K562 (cell line): ENCODE measurements around the gene GAD1. TPM values are rescaled to one million over a fixed set of nuclear protein-coding genes. Genes with fewer than 3 reads are reported as not detected.

Experiments used
- ATAC-seq: fragments of 200-7000 bp; cut with Tn5 transposase; 3 replicates; pipeline ENCODE4 v1.9.1; 2020; ENCODE audit warnings: moderate library complexity
- BruUV-seq: library from RNA; stranded (reverse); fragments of 400-500 nt; replicated peaks from 2 replicates; lab custom pipeline; 2021; lab: Mats Ljungman, UMichigan
- CTCF ChIA-PET: fragments of 300-600 bp; formaldehyde crosslinking; extraction: SDS; loops from one replicate; lab custom pipeline; 2021; ENCODE audit warnings: low intra/inter-chr PET ratio; lab: Yijun Ruan, JAX
- POLR2A ChIA-PET: fragments of 300-600, 350-650 bp; sonication (Branson Sonifier 250); formaldehyde crosslinking; extraction: SDS; loops from one replicate; lab custom pipeline; 2021; ENCODE audit warnings: antibody characterized with exemption, inconsistent platforms; lab: Yijun Ruan, JAX
- DNase-seq, 4 experiments: peaks; one replicate each; pipeline versions ENCODE4 v3.0.0 to v3.0.0-alpha.2; 2011 to 2018; ENCODE audit warnings: low spot score in 3 of 4, mixed read lengths in 3 of 4; ENCODE audit errors: extremely low read depth in 1 of 4
- FAIRE-seq: peaks from 2 replicates; lab custom pipeline; 2011; peaks lifted over from hg19 to GRCh38; lab: Jason Lieb, UNC
- H2AFZ ChIP-seq: 2 replicates; pipeline ENCODE4 v1.6.0; 2011; ENCODE audit warnings: low read depth, low read length, control low read depth, inconsistent platforms
- H3K27ac ChIP-seq: fragments of 200-600 bp; 3 replicates; pipeline ENCODE4 v1.8.0; 2011; ENCODE audit warnings: low read depth, mild to moderate bottlenecking, control low read depth, inconsistent platforms, low read length, moderate library complexity, mixed read lengths; ENCODE audit errors: extremely low read depth
- H3K27me3 ChIP-seq, 2 experiments: fragments of 300-600 bp in 1 of 2; 2 replicates in 1 of 2; 3 replicates in 1 of 2; pipeline versions ENCODE4 v1.6.0 to v1.8.0; 2011; ENCODE audit warnings: inconsistent platforms in 2 of 2, low read length in 2 of 2, mild to moderate bottlenecking in 1 of 2, mixed read lengths in 1 of 2, moderate library complexity in 1 of 2; ENCODE audit not compliant: control insufficient read depth in 2 of 2, insufficient read depth in 2 of 2
- H3K36me3 ChIP-seq: fragments of 300-600 bp; 3 replicates; pipeline ENCODE4 v1.8.0; 2011; ENCODE audit warnings: mild to moderate bottlenecking, low read length, inconsistent platforms; ENCODE audit not compliant: control insufficient read depth, insufficient read depth
- H3K4me1 ChIP-seq, 2 experiments: fragments of 200-600 bp in 1 of 2; replicated peaks in 1 of 2; 2 replicates in 1 of 2; 3 replicates in 1 of 2; pipeline versions ENCODE4 v1.5.1 to v1.8.0; 2011; ENCODE audit warnings: inconsistent platforms in 2 of 2, low read length in 2 of 2, mild to moderate bottlenecking in 1 of 2, mixed read lengths in 1 of 2, moderate library complexity in 1 of 2; ENCODE audit not compliant: control insufficient read depth in 2 of 2, insufficient read depth in 2 of 2
- H3K4me2 ChIP-seq: 2 replicates; pipeline ENCODE4 v1.6.1; 2011; ENCODE audit warnings: low read length, control low read depth, inconsistent platforms, mixed read lengths; ENCODE audit not compliant: insufficient read depth
- H3K4me3 ChIP-seq: fragments of 200-600 bp; sonication (generic), shearing (Covaris generic); 2 replicates; pipeline ENCODE4 v1.5.1; 2016; ENCODE audit warnings: control low read depth, inconsistent platforms
- H3K79me2 ChIP-seq: fragments of 200-600 bp; 3 replicates; pipeline ENCODE4 v1.8.0; 2011; ENCODE audit warnings: low read length, inconsistent platforms; ENCODE audit not compliant: control insufficient read depth, insufficient read depth
- H3K9ac ChIP-seq, 2 experiments: 2 replicates each; pipeline versions ENCODE4 v1.6.0 to v1.6.1; 2011; ENCODE audit warnings: low read depth in 2 of 2, low read length in 2 of 2, control low read depth in 1 of 2, inconsistent platforms in 1 of 2, mild to moderate bottlenecking in 1 of 2, mixed read lengths in 1 of 2; ENCODE audit not compliant: insufficient read depth in 1 of 2
- H3K9me1 ChIP-seq: one replicate; pipeline ENCODE4 v1.6.0; 2011; ENCODE audit warnings: inconsistent platforms, mild to moderate bottlenecking, low read length, moderate library complexity; ENCODE audit not compliant: control insufficient read depth, insufficient read depth
- H3K9me3 ChIP-seq: replicated peaks from 2 replicates; pipeline ENCODE4 v1.5.1; 2011; ENCODE audit warnings: low read depth, low read length, inconsistent platforms; ENCODE audit not compliant: control insufficient read depth, insufficient read depth
- H4K20me1 ChIP-seq: replicated peaks from 2 replicates; pipeline ENCODE4 v1.6.1; 2011; ENCODE audit warnings: low read length, inconsistent platforms, mixed read lengths; ENCODE audit not compliant: control insufficient read depth, insufficient read depth
- E2F4 ChIP-seq: sonication (generic); formaldehyde crosslinking; IDR thresholded peaks from 2 replicates; pipeline ENCODE4 v1.8.0; 2022; ENCODE audit warnings: mild to moderate bottlenecking, low read depth, missing genetic modification reagents
- GATA2 ChIP-seq: sonication (generic); formaldehyde crosslinking; IDR thresholded peaks from 2 replicates; pipeline ENCODE4 v1.4.0; 2020; ENCODE audit warnings: mild to moderate bottlenecking, missing genetic modification reagents
- SIRT6 ChIP-seq: IDR thresholded peaks from one replicate; pipeline ENCODE4 v1.6.1; 2012; ENCODE audit warnings: low read depth, mild to moderate bottlenecking, control low read depth, inconsistent platforms, low read length, moderate library complexity
- SMARCA4 ChIP-seq: fragments of 450-650 bp; IDR thresholded peaks from 2 replicates; pipeline ENCODE4 v1.6.1; 2016
- SMC3 ChIP-seq: conservative IDR thresholded peaks from 2 replicates; pipeline ENCODE4 v1.6.1; 2011; ENCODE audit warnings: low read depth, low read length, improper control_type of control experiment; ENCODE audit not compliant: insufficient read depth
- ZNF518B ChIP-seq: fragments of 250-450 bp; sonication (Bioruptor Pico); IDR thresholded peaks from 2 replicates; pipeline ENCODE4 v1.5.0; 2021; ENCODE audit warnings: mild to moderate bottlenecking, moderate library complexity
- in situ Hi-C: fragments of 300-500 bp; cut with MboI; formaldehyde crosslinking; loops from 4 replicates; pipeline ENCODE4 v1.15.0; 2018; ENCODE audit warnings: inconsistent platforms, mixed read lengths
- intact Hi-C: fragments of 100-400 bp; cut with micrococcal nuclease; formaldehyde crosslinking; loops from 2 replicates; pipeline ENCODE4 v1.14.2; 2022
- polyA plus RNA-seq, 8 experiments: library from polyadenylated mRNA; depleted of rRNA in 4 of 8; stranded (reverse) in 5 of 8; unstranded in 3 of 8; fragments of >200 nt; fragmentation: Nextera tagmentation in 2 of 8; fragmentation: Illumina TruSeq in 1 of 8; extraction: Ambion mirVana in 2 of 8; extraction: Trizol in 1 of 8; gene quantifications; 2 replicates each; pipeline versions ENCODE4 v1.2.1 to v1.2.3, GENCODE V29; 2011 to 2014; ENCODE audit warnings: inconsistent platforms in 1 of 8, missing spikeins in 1 of 8
- total RNA-seq, 7 experiments: library from RNA; depleted of rRNA in 6 of 7; stranded (reverse); fragments of >200 nt in 6 of 7; fragmentation: Illumina TruSeq in 2 of 7; extraction: Trizol in 2 of 7; gene quantifications; 2 replicates each; pipeline versions ENCODE4 v1.2.1 to v1.2.3, GENCODE V29; 2011 to 2021; ENCODE audit warnings: low replicate concordance in 1 of 7
- TF ChIP-seq, protein P1 (sequence below), 2 experiments: fragments of 450-650 bp; IDR thresholded peaks; 2 replicates each; pipeline ENCODE4 v1.6.1; 2016; ENCODE audit warnings: mild to moderate bottlenecking in 2 of 2, borderline replicate concordance in 1 of 2, low read depth in 1 of 2, moderate library complexity in 1 of 2
- TF ChIP-seq, protein P2 (sequence below): fragments of 250-450 bp; sonication (Bioruptor Pico); IDR thresholded peaks from 2 replicates; pipeline ENCODE4 v1.5.0; 2021

Gene GAD1
- total and polyA plus RNA-seq, 9 of the 15 experiments (the other 6 are each of a cell fraction or from before 2014, with no cell fraction given) = 2.7 to 29.1 (median 15.7) TPM

DNA sequence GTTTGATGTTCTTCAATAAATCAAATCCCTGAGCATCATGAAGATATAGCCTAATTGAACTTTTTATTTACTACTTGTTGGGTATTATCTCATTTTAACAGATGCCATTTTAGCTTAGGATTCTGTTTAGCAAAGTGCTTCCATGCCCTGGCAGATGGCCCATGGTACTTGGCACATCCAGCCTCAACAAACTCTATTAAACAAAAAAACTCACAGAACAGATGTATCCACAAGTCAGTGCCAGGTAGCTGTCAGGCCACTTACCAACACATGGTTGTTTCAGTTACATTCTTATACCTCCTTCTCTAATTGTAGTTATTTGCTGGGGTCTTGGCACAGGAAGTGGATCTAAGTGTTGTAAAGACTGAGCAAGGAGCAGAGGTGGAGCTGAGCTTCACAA lies 29.6 kb downstream of the GAD1 start:
- Histone ChIP-seq H3K27ac (no peak overlapping the region), H2AFZ (no peak overlapping the region), H3K79me2 (no peaks in the 10 kb centered on the region), H3K4me1 (no peaks in the 10 kb centered on the region), H3K9me3 (no peaks in the 10 kb centered on the region), H3K9ac (no peak overlapping the region), H4K20me1 (no peaks in the 10 kb centered on the region), H3K4me3 (no peak overlapping the region), H3K4me2 (no peak overlapping the region), H3K9me1 (no peaks in the 10 kb centered on the region), H3K36me3 (no peaks in the 10 kb centered on the region), H3K27me3 (no peaks in the 10 kb centered on the region)
- ChIA-PET CTCF (no interaction called here), POLR2A (interaction anchor here (1.6 kb wide), 1 partner anchor 22 kb away, joined by 3 read pairs; no protein-coding TSS in a partner anchor)
- no peak for FAIRE-seq
- DNase-seq = no peak
- no TSS peak for BruUV-seq
- ATAC-seq = no peak
- in situ Hi-C loops = no loop called here
- intact Hi-C loops = no loop called here
- TF ChIP-seq, protein P1, sequence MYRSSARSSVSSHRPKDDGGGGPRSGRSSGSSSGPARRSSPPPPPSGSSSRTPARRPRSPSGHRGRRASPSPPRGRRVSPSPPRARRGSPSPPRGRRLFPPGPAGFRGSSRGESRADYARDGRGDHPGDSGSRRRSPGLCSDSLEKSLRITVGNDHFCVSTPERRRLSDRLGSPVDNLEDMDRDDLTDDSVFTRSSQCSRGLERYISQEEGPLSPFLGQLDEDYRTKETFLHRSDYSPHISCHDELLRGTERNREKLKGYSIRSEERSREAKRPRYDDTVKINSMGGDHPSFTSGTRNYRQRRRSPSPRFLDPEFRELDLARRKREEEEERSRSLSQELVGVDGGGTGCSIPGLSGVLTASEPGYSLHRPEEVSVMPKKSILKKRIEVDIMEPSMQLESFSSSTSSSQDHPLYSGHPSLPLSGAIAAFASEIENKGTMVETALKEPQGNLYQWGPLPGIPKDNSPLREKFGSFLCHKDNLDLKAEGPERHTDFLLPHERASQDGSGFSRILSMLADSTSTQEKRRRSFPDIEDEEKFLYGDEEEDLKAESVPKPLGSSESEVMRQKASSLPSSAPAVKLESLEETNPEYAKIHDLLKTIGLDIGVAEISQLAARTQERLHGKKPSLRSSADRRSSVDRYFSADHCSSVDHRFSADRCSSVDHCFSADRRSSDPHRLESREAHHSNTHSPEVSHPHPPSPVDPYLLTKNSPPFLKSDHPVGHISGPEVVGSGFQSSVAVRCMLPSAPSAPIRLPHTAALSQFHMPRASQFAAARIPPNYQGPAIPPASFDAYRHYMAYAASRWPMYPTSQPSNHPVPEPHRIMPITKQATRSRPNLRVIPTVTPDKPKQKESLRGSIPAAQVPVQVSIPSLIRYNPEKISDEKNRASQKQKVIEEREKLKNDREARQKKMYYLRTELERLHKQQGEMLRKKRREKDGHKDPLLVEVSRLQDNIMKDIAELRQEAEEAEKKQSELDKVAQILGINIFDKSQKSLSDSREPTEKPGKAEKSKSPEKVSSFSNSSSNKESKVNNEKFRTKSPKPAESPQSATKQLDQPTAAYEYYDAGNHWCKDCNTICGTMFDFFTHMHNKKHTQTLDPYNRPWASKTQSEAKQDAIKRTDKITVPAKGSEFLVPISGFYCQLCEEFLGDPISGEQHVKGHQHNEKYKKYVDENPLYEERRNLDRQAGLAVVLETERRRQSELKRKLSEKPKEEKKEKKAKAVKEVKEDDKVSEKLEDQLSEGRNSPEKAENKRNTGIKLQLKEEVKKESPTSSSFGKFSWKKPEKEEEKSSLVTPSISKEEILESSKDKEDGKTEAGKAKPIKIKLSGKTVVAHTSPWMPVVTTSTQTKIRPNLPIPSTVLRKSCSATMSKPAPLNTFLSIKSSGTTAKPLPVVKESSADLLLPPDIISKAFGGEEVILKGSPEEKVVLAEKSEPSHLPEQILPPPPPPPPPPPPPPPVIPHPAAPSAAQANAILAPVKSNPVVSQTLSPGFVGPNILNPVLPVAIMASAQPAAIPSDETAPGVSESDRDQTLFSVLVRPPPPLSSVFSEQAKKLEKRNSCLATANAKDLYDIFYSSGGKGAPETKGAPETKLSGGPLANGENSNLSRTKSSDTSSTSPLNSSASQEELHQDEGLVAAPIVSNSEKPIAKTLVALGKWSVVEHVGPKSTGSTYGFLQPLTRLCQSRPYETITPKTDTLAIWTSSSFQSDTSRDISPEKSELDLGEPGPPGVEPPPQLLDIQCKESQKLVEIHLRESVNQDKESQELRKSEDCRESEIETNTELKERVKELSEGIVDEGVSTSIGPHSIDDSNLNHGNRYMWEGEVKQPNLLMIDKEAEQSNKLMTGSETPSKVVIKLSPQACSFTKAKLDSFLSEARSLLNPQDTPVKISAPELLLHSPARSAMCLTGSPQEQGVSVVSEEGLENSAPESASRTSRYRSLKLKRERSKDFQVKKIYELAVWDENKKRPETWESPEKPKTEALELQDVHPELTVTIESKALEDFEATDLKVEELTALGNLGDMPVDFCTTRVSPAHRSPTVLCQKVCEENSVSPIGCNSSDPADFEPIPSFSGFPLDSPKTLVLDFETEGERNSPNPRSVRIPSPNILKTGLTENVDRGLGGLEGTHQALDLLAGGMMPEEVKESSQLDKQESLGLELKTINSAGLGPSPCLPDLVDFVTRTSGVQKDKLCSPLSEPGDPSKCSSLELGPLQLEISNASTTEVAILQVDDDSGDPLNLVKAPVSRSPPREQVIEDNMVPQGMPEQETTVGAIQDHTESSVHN (IDR thresholded peaks at IDR 0.05; ENCODE audit: borderline replicate concordance in 1 of 2, low read depth in 1 of 2) = no peak
- TF ChIP-seq GATA2 (CRISPR knock-in tag) (no peak), SIRT6 (no peak), ZNF518B (CRISPR knock-in tag) (no peak), SMC3 (no peak), SMARCA4 (no peak), E2F4 (CRISPR knock-in tag) (no peak)
- TF ChIP-seq, protein P2, sequence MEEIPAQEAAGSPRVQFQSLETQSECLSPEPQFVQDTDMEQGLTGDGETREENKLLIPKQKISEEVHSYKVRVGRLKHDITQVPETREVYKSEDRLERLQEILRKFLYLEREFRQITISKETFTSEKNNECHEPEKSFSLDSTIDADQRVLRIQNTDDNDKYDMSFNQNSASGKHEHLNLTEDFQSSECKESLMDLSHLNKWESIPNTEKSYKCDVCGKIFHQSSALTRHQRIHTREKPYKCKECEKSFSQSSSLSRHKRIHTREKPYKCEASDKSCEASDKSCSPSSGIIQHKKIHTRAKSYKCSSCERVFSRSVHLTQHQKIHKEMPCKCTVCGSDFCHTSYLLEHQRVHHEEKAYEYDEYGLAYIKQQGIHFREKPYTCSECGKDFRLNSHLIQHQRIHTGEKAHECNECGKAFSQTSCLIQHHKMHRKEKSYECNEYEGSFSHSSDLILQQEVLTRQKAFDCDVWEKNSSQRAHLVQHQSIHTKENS (CRISPR knock-in tag) = no peak
